HG03565 (cell line): ENCODE data around the gene LMO3.
"Not testable (repeated sequence)": the region's sequence is repeated elsewhere in the genome, so short reads cannot be mapped to it uniquely, and the experiment has no call there.

Experiments used
- ATAC-seq: cut with Tn5 transposase; IDR thresholded peaks from one replicate; pipeline ENCODE4 v1.9.1; 2021; ENCODE audit warnings: mild to moderate bottlenecking, moderate library complexity; ENCODE audit not compliant: unreplicated experiment

The LMO3 gene

GRCh38 chr12:16553457-16553856 is 52.5 kb downstream of the LMO3 start:
- ATAC-seq = no peak

GRCh38 chr12:16552301-16552700 is 53.7 kb downstream of the LMO3 start:
- no peak for ATAC-seq

GRCh38 chr12:16545836-16546235 is 60.1 kb downstream of the LMO3 start:
- ATAC-seq = no peak

GRCh38 chr12:16542586-16542985 is 63.4 kb downstream of the LMO3 start:
- ATAC-seq = no peak

- not testable (repeated sequence) for ATAC-seq
Measured at GRCh38 chr12:16537652-16538051, 68.3 kb downstream of the LMO3 start.

- ATAC-seq = no peak
Measured at GRCh38 chr12:16531621-16532020, 74.3 kb downstream of the LMO3 start.

- no peak for ATAC-seq
Measured at GRCh38 chr12:16530268-16530850, 75.6 kb downstream of the LMO3 start.

- ATAC-seq = no peak
Measured at GRCh38 chr12:16526693-16527092, 79.3 kb downstream of the LMO3 start.

- ATAC-seq = no peak
Measured at GRCh38 chr12:16524378-16524777, 81.6 kb downstream of the LMO3 start.

- ATAC-seq = no peak
Measured at GRCh38 chr12:16523951-16524331, 82.0 kb downstream of the LMO3 start.

- no peak for ATAC-seq
Measured at GRCh38 chr12:16523284-16523950, 82.5 kb downstream of the LMO3 start.

GRCh38 chr12:16520328-16520727 is 85.6 kb downstream of the LMO3 start:
- no peak for ATAC-seq

- no peak for ATAC-seq
Measured at GRCh38 chr12:16515666-16516065, 90.3 kb downstream of the LMO3 start.

- ATAC-seq = no peak
Measured at GRCh38 chr12:16513231-16513630, 92.7 kb downstream of the LMO3 start.

GRCh38 chr12:16509411-16509810 is 96.6 kb downstream of the LMO3 start:
- ATAC-seq = no peak

- no peak for ATAC-seq
Measured at GRCh38 chr12:16506394-16506793, 99.6 kb downstream of the LMO3 start.

- no peak for ATAC-seq
Measured at GRCh38 chr12:16504200-16504599, 101.8 kb downstream of the LMO3 start.

GRCh38 chr12:16499611-16500010 is 106.4 kb downstream of the LMO3 start:
- ATAC-seq = no peak
